Ishikawa (cell line): ENCODE results near the gene IL36G.

ENCODE experiments used
- CREB1 ChIP-seq: IDR thresholded peaks from 2 replicates; pipeline ENCODE4 v1.6.1; 2012; ENCODE audit warnings: low read depth
- EP300 ChIP-seq: IDR thresholded peaks from 2 replicates; pipeline ENCODE4 v1.6.1; 2012; ENCODE audit warnings: borderline replicate concordance
- MAX ChIP-seq: IDR thresholded peaks from 2 replicates; pipeline ENCODE4 v1.6.1; 2012
- RAD21 ChIP-seq: IDR thresholded peaks from 2 replicates; pipeline ENCODE4 v1.6.1; 2012; ENCODE audit warnings: low read depth
- TAF1 ChIP-seq: IDR thresholded peaks from 2 replicates; pipeline ENCODE4 v1.6.1; 2012; ENCODE audit warnings: low read depth, mild to moderate bottlenecking
- TCF12 ChIP-seq: IDR thresholded peaks from 2 replicates; pipeline ENCODE4 v1.6.1; 2012; ENCODE audit warnings: low read depth

DNA sequence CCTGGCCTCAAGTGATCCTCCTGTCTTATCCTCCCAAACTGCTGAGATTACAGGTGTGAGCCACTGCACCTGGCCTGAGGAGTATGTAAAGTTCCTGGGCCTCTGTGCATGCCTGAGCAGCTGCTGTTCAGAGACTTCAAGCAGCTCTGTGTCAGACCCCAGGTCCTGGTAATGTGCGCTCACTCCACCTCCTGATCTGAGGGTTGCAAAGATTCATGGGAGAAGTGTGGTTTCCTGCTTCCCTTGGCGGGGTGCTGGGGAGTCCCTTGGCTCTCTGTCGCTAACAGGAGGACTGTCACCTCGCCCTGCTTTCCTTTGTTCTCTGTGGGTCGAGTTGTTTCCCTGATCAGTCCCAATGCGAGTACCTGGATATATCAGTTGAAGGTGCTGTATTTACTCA is 18.8 kb downstream of the IL36G start:
- TF ChIP-seq EP300 (no peak), CREB1 (no peak), TCF12 (no peak), MAX (no peak), RAD21 (no peak), TAF1 (no peak)
